PC-9 (cell line): Measurements from ENCODE around the gene MMP24OS. TPM values are rescaled to one million over a fixed set of nuclear protein-coding genes. Genes with fewer than 3 reads are reported as not detected.

Experiments
- BruUV-seq: library from RNA; stranded (reverse); fragments of 400-500 nt; replicated peaks from 2 replicates; lab custom pipeline; 2021; lab: Mats Ljungman, UMichigan
- CTCF ChIA-PET: fragments of 300-600 bp; sonication (Branson Sonifier 250); formaldehyde crosslinking; loops from one replicate; lab custom pipeline; 2022; ENCODE audit warnings: antibody characterized with exemption; lab: Charles Lee
- POLR2A ChIA-PET: fragments of 300-600 bp; sonication (Branson Sonifier 250); formaldehyde crosslinking; loops from one replicate; lab custom pipeline; 2022; ENCODE audit warnings: antibody characterized with exemption; ENCODE audit not compliant: unreplicated experiment; lab: Charles Lee
- DNase-seq, 2 experiments: peaks; one replicate each; pipeline versions ENCODE4 v3.0.0 to v3.0.0-alpha.2; 2015 to 2022; ENCODE audit warnings: mixed read lengths in 1 of 2
- H2AFZ ChIP-seq: fragments of 200-600 bp; sonication (generic); 2 replicates; pipeline ENCODE4 v1.8.1; 2017; ENCODE audit warnings: antibody characterized with exemption
- H3F3A ChIP-seq: fragments of 200-600 bp; sonication (generic); 2 replicates; pipeline ENCODE4 v1.8.1; 2017; ENCODE audit warnings: antibody characterized with exemption, mild to moderate bottlenecking, low read depth; ENCODE audit not compliant: insufficient read depth
- H3K27ac ChIP-seq: fragments of 200-600 bp; sonication (generic); 2 replicates; pipeline ENCODE4 v1.6.1; 2016; ENCODE audit warnings: mixed run types
- H3K27me3 ChIP-seq: fragments of 200-600 bp; sonication (generic); 2 replicates; pipeline ENCODE4 v1.6.1; 2016; ENCODE audit warnings: low read depth, mixed run types; ENCODE audit not compliant: insufficient read depth
- H3K36me3 ChIP-seq: fragments of 200-600 bp; sonication (generic); 2 replicates; pipeline ENCODE4 v1.6.1; 2016; ENCODE audit warnings: low read depth, mixed run types
- H3K4me1 ChIP-seq: fragments of 200-600 bp; sonication (generic); replicated peaks from 2 replicates; pipeline ENCODE4 v1.6.1; 2016; ENCODE audit warnings: mixed run types; ENCODE audit not compliant: insufficient read depth
- H3K4me2 ChIP-seq: fragments of 200-600 bp; sonication (generic); 2 replicates; pipeline ENCODE4 v1.6.1; 2017; ENCODE audit warnings: mixed run types
- H3K4me3 ChIP-seq: fragments of 200-600 bp; sonication (generic); 2 replicates; pipeline ENCODE4 v1.6.1; 2016; ENCODE audit warnings: mixed run types
- H3K79me2 ChIP-seq: fragments of 200-600 bp; sonication (generic); 2 replicates; pipeline ENCODE4 v1.6.1; 2017; ENCODE audit warnings: low read depth, mixed run types
- H3K9me2 ChIP-seq: fragments of 200-600 bp; sonication (generic); 2 replicates; pipeline ENCODE4 v1.8.1; 2017; ENCODE audit warnings: mild to moderate bottlenecking; ENCODE audit not compliant: insufficient read depth
- H3K9me3 ChIP-seq: fragments of 200-600 bp; sonication (generic); 2 replicates; pipeline ENCODE4 v1.8.1; 2016; ENCODE audit warnings: low read depth; ENCODE audit not compliant: insufficient read depth
- H4K20me1 ChIP-seq: fragments of 200-600 bp; sonication (generic); 2 replicates; pipeline ENCODE4 v1.8.1; 2017; ENCODE audit not compliant: insufficient read depth
- EZH2 ChIP-seq: fragments of 200-600 bp; sonication (generic); IDR thresholded peaks from 2 replicates; pipeline ENCODE4 v1.8.0; 2017; ENCODE audit warnings: antibody characterized with exemption, low read depth
- intact Hi-C: fragments of 100-400 bp; cut with micrococcal nuclease; formaldehyde crosslinking; loops from one replicate; pipeline ENCODE4 v1.10.0; 2022; ENCODE audit not compliant: unreplicated experiment
- total RNA-seq: library from RNA; stranded (reverse); gene quantifications from 2 replicates; pipeline ENCODE4 v1.2.3, GENCODE V29; 2021
- TF ChIP-seq, protein P1 (sequence below): fragments of 200-600 bp; sonication (generic); conservative IDR thresholded peaks from 2 replicates; pipeline ENCODE4 v1.6.1; 2017; ENCODE audit warnings: mixed run types, antibody characterized with exemption, mild to moderate bottlenecking, moderate library complexity

Gene MMP24OS
- total RNA-seq, 1 experiment from 2014 or later = 59.3 TPM

DNA sequence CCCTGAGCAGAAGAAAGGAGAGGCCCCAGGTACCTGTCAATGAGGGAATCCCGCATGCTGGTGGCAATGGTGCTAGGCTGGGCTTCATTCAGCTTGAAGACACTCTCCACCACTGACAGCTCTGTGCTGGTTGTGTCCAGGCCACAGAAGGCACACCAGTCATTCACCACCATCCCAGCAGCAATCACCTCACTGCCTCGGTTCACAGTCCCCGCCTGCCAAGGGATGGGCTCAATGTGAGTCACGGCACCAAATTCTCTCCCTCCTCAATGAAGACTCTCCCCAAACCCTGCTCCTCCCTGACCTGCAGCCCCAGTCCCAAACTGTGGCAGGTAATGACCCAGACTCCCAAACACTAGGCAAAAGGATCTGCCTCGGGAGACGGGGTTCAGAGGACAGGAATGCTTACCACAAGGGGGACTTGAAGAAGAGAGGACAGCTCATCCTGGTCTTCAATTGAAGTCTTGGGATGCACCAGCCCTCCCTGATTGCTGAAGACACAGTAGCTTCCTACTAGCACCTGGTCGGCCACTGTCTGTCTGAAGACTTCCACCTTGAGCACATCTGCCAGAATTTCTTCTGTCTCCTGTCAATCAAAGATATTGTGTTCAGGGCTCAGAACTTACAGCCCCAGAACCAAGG is 1.7 kb upstream of the MMP24OS start:
- Histone ChIP-seq H3K4me3 (no peak overlapping the region), H4K20me1 (peaks cover 39% of the 10 kb centered on the region), H2AFZ (no peak overlapping the region), H3F3A (peaks cover 60% of the 10 kb centered on the region), H3K9me3 (no peaks in the 10 kb centered on the region), H3K27ac (peak overlapping the region; percentile 25; the same call in 1 of the 2 replicates), H3K27me3 (no peaks in the 10 kb centered on the region), H3K36me3 (peaks cover 41% of the 10 kb centered on the region), H3K4me1 (peaks cover 24% of the 10 kb centered on the region), H3K9me2 (no peaks in the 10 kb centered on the region), H3K4me2 (no peak overlapping the region), H3K79me2 (peaks cover 55% of the 10 kb centered on the region)
- no peak for DNase-seq
- ChIA-PET POLR2A (interaction anchor here (0.6 to 0.8 kb wide), 4 partner anchors 41 to 1576 kb away, joined by 3 to 5 read pairs (median 4); no protein-coding TSS in a partner anchor), CTCF (interaction anchor here (0.5 to 0.8 kb wide), 3 partner anchors 16 to 180 kb away, joined by 3 to 7 read pairs (median 5); no protein-coding TSS in a partner anchor)
- TF ChIP-seq, protein P1, sequence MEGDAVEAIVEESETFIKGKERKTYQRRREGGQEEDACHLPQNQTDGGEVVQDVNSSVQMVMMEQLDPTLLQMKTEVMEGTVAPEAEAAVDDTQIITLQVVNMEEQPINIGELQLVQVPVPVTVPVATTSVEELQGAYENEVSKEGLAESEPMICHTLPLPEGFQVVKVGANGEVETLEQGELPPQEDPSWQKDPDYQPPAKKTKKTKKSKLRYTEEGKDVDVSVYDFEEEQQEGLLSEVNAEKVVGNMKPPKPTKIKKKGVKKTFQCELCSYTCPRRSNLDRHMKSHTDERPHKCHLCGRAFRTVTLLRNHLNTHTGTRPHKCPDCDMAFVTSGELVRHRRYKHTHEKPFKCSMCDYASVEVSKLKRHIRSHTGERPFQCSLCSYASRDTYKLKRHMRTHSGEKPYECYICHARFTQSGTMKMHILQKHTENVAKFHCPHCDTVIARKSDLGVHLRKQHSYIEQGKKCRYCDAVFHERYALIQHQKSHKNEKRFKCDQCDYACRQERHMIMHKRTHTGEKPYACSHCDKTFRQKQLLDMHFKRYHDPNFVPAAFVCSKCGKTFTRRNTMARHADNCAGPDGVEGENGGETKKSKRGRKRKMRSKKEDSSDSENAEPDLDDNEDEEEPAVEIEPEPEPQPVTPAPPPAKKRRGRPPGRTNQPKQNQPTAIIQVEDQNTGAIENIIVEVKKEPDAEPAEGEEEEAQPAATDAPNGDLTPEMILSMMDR = no peak
- TF ChIP-seq EZH2 = no peak
- no TSS peak for BruUV-seq
- intact Hi-C loops = loop anchor here (2.0 kb wide), 1 partner anchor 25 kb away; no protein-coding TSS in a partner anchor

DNA sequence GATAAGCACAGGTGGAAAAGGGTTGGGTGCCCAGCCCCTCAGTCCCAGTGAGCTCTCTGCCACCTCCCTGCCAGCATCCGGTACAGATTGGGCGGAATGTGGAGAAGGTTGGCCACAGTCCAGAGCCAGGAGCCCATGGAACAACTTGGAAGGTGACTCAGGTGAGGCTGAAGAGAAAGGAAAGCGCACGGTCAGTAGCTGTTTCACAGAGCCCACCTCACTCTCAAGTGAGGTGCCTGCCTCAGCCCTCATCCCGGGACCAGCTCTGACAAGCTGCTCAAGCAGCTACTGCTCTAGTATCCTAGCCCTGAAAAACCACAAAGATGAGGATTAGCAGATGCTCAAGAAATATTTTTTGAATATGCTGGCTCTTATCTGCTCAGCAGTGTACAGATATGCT is 1.1 kb upstream of the MMP24OS start:
- H3K4me2 ChIP-seq = no peak overlapping the region
- peak in 1 of 2 experiments; percentile 88 for DNase-seq
- peaks cover 41% of the 10 kb centered on the region for H3K36me3 ChIP-seq
- TF ChIP-seq, protein P1 = no peak
- TF ChIP-seq EZH2 = no peak
- H3K4me3 ChIP-seq = no peak overlapping the region
- H3K79me2 ChIP-seq = peaks cover 51% of the 10 kb centered on the region
- no peaks in the 10 kb centered on the region for H3K27me3 ChIP-seq
- H3K9me2 ChIP-seq = no peaks in the 10 kb centered on the region
- peaks cover 39% of the 10 kb centered on the region for H4K20me1 ChIP-seq
- BruUV-seq = no TSS peak
- intact Hi-C loops = loop anchor here (2.0 kb wide), 1 partner anchor 26 kb away; no protein-coding TSS in a partner anchor
- peak overlapping the region; percentile 71; the same call in 1 of the 2 replicates for H3K27ac ChIP-seq
- H2AFZ ChIP-seq = no peak overlapping the region
- H3K9me3 ChIP-seq = no peaks in the 10 kb centered on the region
- peaks cover 58% of the 10 kb centered on the region for H3F3A ChIP-seq
- POLR2A ChIA-PET = interaction anchor here (0.6 to 0.8 kb wide), 4 partner anchors 14 to 1577 kb away, joined by 3 to 14 read pairs (median 4); no protein-coding TSS in a partner anchor
- CTCF ChIA-PET = interaction anchor here (0.8 kb wide), 1 partner anchor 16 kb away, joined by 5 read pairs; no protein-coding TSS in a partner anchor
- peaks cover 24% of the 10 kb centered on the region for H3K4me1 ChIP-seq

DNA sequence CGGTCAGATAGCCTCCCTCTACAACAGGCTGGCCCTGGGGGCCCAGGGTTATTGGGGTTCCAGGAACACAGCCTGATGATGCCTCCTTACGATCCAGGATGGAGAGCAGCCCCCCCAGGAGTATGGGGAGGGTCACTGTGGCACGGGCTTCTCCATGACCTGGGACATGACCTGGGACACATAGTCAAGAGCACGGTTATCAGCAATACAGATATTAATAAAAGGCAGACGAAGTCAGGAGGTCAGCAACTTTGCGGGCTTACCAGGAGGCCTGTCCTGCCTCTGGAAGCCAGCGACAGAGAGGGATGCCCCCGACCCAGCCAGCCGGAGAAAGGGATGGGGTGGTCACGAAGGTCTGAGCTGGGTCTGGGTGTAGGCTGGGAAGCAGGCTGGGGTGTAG is 795 bp downstream of the MMP24OS start:
- Histone ChIP-seq H3K4me1 (peaks cover 9% of the 10 kb centered on the region), H3F3A (peaks cover 40% of the 10 kb centered on the region), H4K20me1 (peaks cover 30% of the 10 kb centered on the region), H3K9me3 (no peaks in the 10 kb centered on the region), H3K4me3 (peak overlapping the region; percentile 88), H3K27me3 (no peaks in the 10 kb centered on the region), H3K9me2 (no peaks in the 10 kb centered on the region), H2AFZ (peak overlapping the region; percentile 62; the same call in 1 of the 2 replicates), H3K79me2 (peaks cover 32% of the 10 kb centered on the region), H3K27ac (peak overlapping the region; percentile 71), H3K4me2 (peak overlapping the region; percentile 96), H3K36me3 (peaks cover 36% of the 10 kb centered on the region)
- DNase-seq = no peak
- POLR2A ChIA-PET = interaction anchor here (0.8 kb wide), 1 partner anchor 25 kb away, joined by 3 read pairs; no protein-coding TSS in a partner anchor
- CTCF ChIA-PET = interaction anchor here (0.6 to 1.5 kb wide), 2 partner anchors 11 to 132 kb away, joined by 4 read pairs; no protein-coding TSS in a partner anchor
- TF ChIP-seq EZH2 = no peak
- TF ChIP-seq, protein P1 = no peak
- intact Hi-C loops = no loop called here
- no TSS peak for BruUV-seq
